HepG2 (cell line): ENCODE measurements around the gene PTPRD. TPM values are rescaled to one million over a fixed set of nuclear protein-coding genes. Genes with fewer than 3 reads are reported as not detected.

Source experiments
- ATAC-seq: fragments of 200-7000 bp; cut with Tn5 transposase; 3 replicates; pipeline ENCODE4 v1.9.1; 2020; ENCODE audit warnings: mild to moderate bottlenecking, moderate library complexity
- BruUV-seq: library from RNA; stranded (reverse); fragments of 400-500 nt; replicated peaks from 2 replicates; lab custom pipeline; 2021; lab: Mats Ljungman, UMichigan
- CTCF ChIA-PET: fragments of 300-600 bp; formaldehyde crosslinking; extraction: SDS; loops from one replicate; lab custom pipeline; 2021; ENCODE audit warnings: low total read pairs, inconsistent platforms, low intra/inter-chr PET ratio; lab: Yijun Ruan, JAX
- POLR2A ChIA-PET: fragments of 350-600 bp; sonication (Branson Sonifier 250); formaldehyde crosslinking; loops from one replicate; lab custom pipeline; 2020; ENCODE audit warnings: antibody characterized with exemption, inconsistent platforms; lab: Yijun Ruan, JAX
- DNase-seq: peaks from one replicate; pipeline ENCODE4 v3.0.0-alpha.2; 2015; ENCODE audit warnings: low spot score
- FAIRE-seq: peaks from 3 replicates; lab custom pipeline; 2011; peaks lifted over from hg19 to GRCh38; lab: Jason Lieb, UNC
- H2AFZ ChIP-seq: one replicate; pipeline ENCODE4 v1.6.1; 2011; ENCODE audit warnings: low read length, inconsistent platforms
- H3K27ac ChIP-seq: fragments of 300-600 bp; 3 replicates; pipeline ENCODE4 v1.8.0; 2011; ENCODE audit warnings: mixed run types, mild to moderate bottlenecking, mixed read lengths, low read length, inconsistent platforms; ENCODE audit not compliant: insufficient read depth; ENCODE audit errors: extremely low read length
- H3K27me3 ChIP-seq, 2 experiments: fragments of 200-600 bp in 1 of 2; 2 replicates in 1 of 2; 3 replicates in 1 of 2; pipeline versions ENCODE4 v1.6.0 to v1.8.0; 2011; ENCODE audit warnings: low read length in 2 of 2, mild to moderate bottlenecking in 2 of 2, moderate library complexity in 2 of 2, inconsistent platforms in 1 of 2; ENCODE audit not compliant: insufficient read depth in 2 of 2, control insufficient read depth in 1 of 2
- H3K36me3 ChIP-seq, 2 experiments: fragments of 200-600 bp in 1 of 2; replicated peaks in 1 of 2; 2 replicates in 1 of 2; 3 replicates in 1 of 2; pipeline versions ENCODE4 v1.5.1 to v1.8.0; 2011; ENCODE audit warnings: low read length in 2 of 2, inconsistent platforms in 1 of 2; ENCODE audit not compliant: insufficient read depth in 2 of 2, control insufficient read depth in 1 of 2
- H3K4me1 ChIP-seq: 2 replicates; pipeline ENCODE4 v1.5.1; 2012; ENCODE audit warnings: low read length, inconsistent platforms; ENCODE audit not compliant: insufficient read depth
- H3K4me2 ChIP-seq: 2 replicates; pipeline ENCODE4 v1.6.0; 2011; ENCODE audit warnings: low read depth, low read length, inconsistent platforms
- H3K4me3 ChIP-seq, 3 experiments: fragments of 200-600 bp in 1 of 3; sonication (generic), shearing (Covaris generic) in 1 of 3; replicated peaks in 1 of 3; 2 replicates each; pipeline ENCODE4 v1.5.1; 2011 to 2016; ENCODE audit warnings: low read length in 3 of 3, inconsistent platforms in 2 of 3, low read depth in 2 of 3, mild to moderate bottlenecking in 2 of 3, control low read depth in 1 of 3, mixed read lengths in 1 of 3; ENCODE audit not compliant: insufficient read depth in 1 of 3
- H3K79me2 ChIP-seq: one replicate; pipeline ENCODE4 v1.6.1; 2011; ENCODE audit warnings: low read length, inconsistent platforms; ENCODE audit not compliant: insufficient read depth
- H3K9ac ChIP-seq: 2 replicates; pipeline ENCODE4 v1.6.0; 2011; ENCODE audit warnings: mild to moderate bottlenecking, low read depth, low read length, inconsistent platforms; ENCODE audit not compliant: insufficient read depth
- H3K9me3 ChIP-seq: 2 replicates; pipeline ENCODE4 v1.5.1; 2012; ENCODE audit warnings: mild to moderate bottlenecking, low read length
- H4K20me1 ChIP-seq: 2 replicates; pipeline ENCODE4 v1.6.0; 2011; ENCODE audit warnings: inconsistent platforms, mild to moderate bottlenecking, low read length, moderate library complexity; ENCODE audit not compliant: insufficient read depth
- AGO2 ChIP-seq: fragments of 200-400 bp; formaldehyde crosslinking; optimal IDR thresholded peaks from 2 replicates; pipeline ENCODE3; 2017; ENCODE audit warnings: mild to moderate bottlenecking, low read depth, low read length, moderate library complexity
- KDM1A ChIP-seq: IDR thresholded peaks from 2 replicates; pipeline ENCODE4 v1.6.1; 2016; ENCODE audit warnings: missing compliant biosample characterization
- KDM2A ChIP-seq: sonication (generic); formaldehyde crosslinking; IDR thresholded peaks from 2 replicates; pipeline ENCODE4 v1.4.0; 2020; ENCODE audit warnings: low read depth, missing genetic modification reagents, borderline replicate concordance
- RNF2 ChIP-seq: fragments of 450-650 bp; conservative IDR thresholded peaks from 2 replicates; pipeline ENCODE4 v1.6.1; 2016; ENCODE audit warnings: low read depth
- SRF ChIP-seq: IDR thresholded peaks from 2 replicates; pipeline ENCODE4 v1.6.1; 2011; ENCODE audit warnings: mild to moderate bottlenecking, low read depth, low read length, moderate library complexity
- ZNF367 ChIP-seq: sonication (generic); formaldehyde crosslinking; IDR thresholded peaks from 2 replicates; pipeline ENCODE4 v1.4.0; 2020; ENCODE audit warnings: missing genetic modification reagents, borderline replicate concordance
- WGBS: methylation state at CpG from one replicate; pipeline ENCODE4 v1.1.6; 2017; ENCODE audit warnings: low lambda C conversion rate; 5-methylcytosine and 5-hydroxymethylcytosine counted together
- in situ Hi-C: cut with HindIII; loops from 2 replicates; pipeline ENCODE4 v1.10.0; 2017; ENCODE audit warnings: low pct_unique_long_range_greater_than_20kb; ENCODE audit not compliant: extremely low pct_ligation_motif_present
- intact Hi-C: fragments of 100-400 bp; cut with micrococcal nuclease; formaldehyde crosslinking; loops from one replicate; pipeline ENCODE4 v1.10.0; 2022; ENCODE audit not compliant: unreplicated experiment
- polyA plus RNA-seq, 8 experiments: library from polyadenylated mRNA; depleted of rRNA in 3 of 8; stranded (reverse) in 7 of 8; unstranded in 1 of 8; fragments of >200 nt; fragmentation: Illumina TruSeq in 4 of 8; extraction: Trizol in 4 of 8; gene quantifications; 2 replicates each; pipeline versions ENCODE4 v1.2.1 to v1.2.3, GENCODE V29; 2011 to 2016; ENCODE audit warnings: low read depth in 4 of 8, missing spikeins in 1 of 8, mixed read lengths in 1 of 8; ENCODE audit not compliant: insufficient read depth in 1 of 8
- total RNA-seq, 5 experiments: library from RNA; depleted of rRNA; stranded (reverse); fragments of >200 nt; fragmentation: Illumina TruSeq; extraction: Trizol; gene quantifications; 2 replicates each; pipeline ENCODE4 v1.2.3, GENCODE V29; 2016; ENCODE audit warnings: low read depth in 1 of 5
- TF ChIP-seq, protein P1 (sequence below): sonication (generic); formaldehyde crosslinking; IDR thresholded peaks from 2 replicates; pipeline ENCODE4 v1.5.0; 2020; ENCODE audit warnings: missing genetic modification reagents
- TF ChIP-seq, protein P2 (sequence below): sonication (generic); formaldehyde crosslinking; IDR thresholded peaks from 2 replicates; pipeline ENCODE4 v1.5.0; 2020; ENCODE audit warnings: mild to moderate bottlenecking, missing genetic modification reagents

PTPRD gene
- total and polyA plus RNA-seq, 2 of the 13 experiments (the other 11 are each of a cell fraction or from before 2014, with no cell fraction given): 0.05 TPM; not detected in 1

DNA sequence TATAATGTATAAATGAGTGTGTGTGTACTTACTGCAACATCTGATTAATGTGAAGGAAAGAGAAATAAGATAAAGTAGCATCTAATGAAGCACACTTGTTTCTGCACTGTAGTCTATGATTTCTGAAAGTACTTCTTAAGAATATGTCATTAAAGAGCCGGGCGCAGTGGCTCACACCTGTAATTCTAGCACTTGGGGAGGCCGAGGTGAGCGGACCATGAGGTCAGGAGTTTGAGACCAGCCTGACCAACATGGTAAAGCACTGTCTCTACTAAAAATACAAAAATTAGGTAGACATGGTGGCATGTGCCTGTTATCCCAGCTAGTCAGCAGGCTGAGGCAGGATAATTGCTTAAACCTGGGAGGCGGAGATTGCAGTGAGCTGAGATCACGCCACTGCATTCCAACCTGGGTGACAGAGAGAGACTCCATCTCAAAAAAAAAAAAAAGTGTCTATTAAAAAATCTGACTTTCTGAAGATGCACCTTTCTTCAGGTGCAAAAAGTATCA, 556.9 kb downstream of the PTPRD start:
- Histone ChIP-seq H3K79me2 (no peaks in the 10 kb centered on the region), H4K20me1 (no peaks in the 10 kb centered on the region)
- no peak for TF ChIP-seq ZNF367 (CRISPR knock-in tag)
- TF ChIP-seq KDM2A: no peak
- TF ChIP-seq, protein P1, sequence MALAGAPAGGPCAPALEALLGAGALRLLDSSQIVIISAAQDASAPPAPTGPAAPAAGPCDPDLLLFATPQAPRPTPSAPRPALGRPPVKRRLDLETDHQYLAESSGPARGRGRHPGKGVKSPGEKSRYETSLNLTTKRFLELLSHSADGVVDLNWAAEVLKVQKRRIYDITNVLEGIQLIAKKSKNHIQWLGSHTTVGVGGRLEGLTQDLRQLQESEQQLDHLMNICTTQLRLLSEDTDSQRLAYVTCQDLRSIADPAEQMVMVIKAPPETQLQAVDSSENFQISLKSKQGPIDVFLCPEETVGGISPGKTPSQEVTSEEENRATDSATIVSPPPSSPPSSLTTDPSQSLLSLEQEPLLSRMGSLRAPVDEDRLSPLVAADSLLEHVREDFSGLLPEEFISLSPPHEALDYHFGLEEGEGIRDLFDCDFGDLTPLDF (CRISPR knock-in tag): no peak
- TF ChIP-seq, protein P2, sequence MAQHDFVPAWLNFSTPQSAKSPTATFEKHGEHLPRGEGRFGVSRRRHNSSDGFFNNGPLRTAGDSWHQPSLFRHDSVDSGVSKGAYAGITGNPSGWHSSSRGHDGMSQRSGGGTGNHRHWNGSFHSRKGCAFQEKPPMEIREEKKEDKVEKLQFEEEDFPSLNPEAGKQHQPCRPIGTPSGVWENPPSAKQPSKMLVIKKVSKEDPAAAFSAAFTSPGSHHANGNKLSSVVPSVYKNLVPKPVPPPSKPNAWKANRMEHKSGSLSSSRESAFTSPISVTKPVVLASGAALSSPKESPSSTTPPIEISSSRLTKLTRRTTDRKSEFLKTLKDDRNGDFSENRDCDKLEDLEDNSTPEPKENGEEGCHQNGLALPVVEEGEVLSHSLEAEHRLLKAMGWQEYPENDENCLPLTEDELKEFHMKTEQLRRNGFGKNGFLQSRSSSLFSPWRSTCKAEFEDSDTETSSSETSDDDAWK (CRISPR knock-in tag): no peak
- no peak for TF ChIP-seq KDM1A
- no peak for TF ChIP-seq RNF2
- TF ChIP-seq SRF: no peak
- TF ChIP-seq AGO2: no peak
- TF ChIP-seq, all 625 proteins: peak for 0
- Histone ChIP-seq H3K4me3 (no peak overlapping the region), H2AFZ (no peak overlapping the region), H3K4me1 (0 out of 2 replicates have a peak, but pooled peaks cover 5% of the 10 kb centered on the region), H3K27ac (no peak overlapping the region), H3K36me3 (no peaks in the 10 kb centered on the region), H3K9ac (no peak overlapping the region), H3K9me3 (no peaks in the 10 kb centered on the region), H3K27me3 (no peaks in the 10 kb centered on the region), H3K4me2 (no peak overlapping the region)
- in situ Hi-C loops: loop anchor here (10.0 kb wide), 1 partner anchor 209 kb away; no protein-coding TSS in a partner anchor
- no peak for ATAC-seq
- intact Hi-C loops: no loop called here
- ChIA-PET POLR2A (no interaction called here), CTCF (no interaction called here)
- no peak for FAIRE-seq
- no peak for DNase-seq
- no TSS peak for BruUV-seq
- whole genome bisulfite sequencing: 54% methylated on average over 6 of the region's 6 CpGs
